Smooth muscle cell (in vitro differentiated cells): ENCODE data around the gene MYOM1. TPM values are rescaled to one million over a fixed set of nuclear protein-coding genes. Genes with fewer than 3 reads are reported as not detected.

Experiments
- DNase-seq: peaks from one replicate; lab custom pipeline; 2025; ENCODE audit not compliant: unreplicated experiment; lab: John Stamatoyannopoulos, UW
- H2AFZ ChIP-seq: fragments of 200-600 bp; sonication (generic); 2 replicates; pipeline ENCODE4 v1.6.0; 2016; ENCODE audit warnings: antibody characterized with exemption, low read depth, mild to moderate bottlenecking
- H3F3A ChIP-seq: fragments of 200-600 bp; sonication (generic); 2 replicates; pipeline ENCODE4 v1.6.0; 2017; ENCODE audit warnings: antibody characterized with exemption, low read depth
- H3K27ac ChIP-seq: fragments of 200-600 bp; sonication (generic); 2 replicates; pipeline ENCODE4 v1.5.1; 2016; ENCODE audit warnings: low read depth, mild to moderate bottlenecking
- H3K27me3 ChIP-seq: fragments of 200-600 bp; sonication (generic); 2 replicates; pipeline ENCODE4 v1.6.1; 2016; ENCODE audit warnings: low read depth, mild to moderate bottlenecking
- H3K36me3 ChIP-seq: fragments of 200-600 bp; sonication (generic); 2 replicates; pipeline ENCODE4 v1.5.1; 2016; ENCODE audit warnings: low read depth
- H3K4me1 ChIP-seq: fragments of 200-600 bp; sonication (generic); 2 replicates; pipeline ENCODE4 v1.5.1; 2016; ENCODE audit warnings: low read depth
- H3K4me2 ChIP-seq: fragments of 200-600 bp; sonication (generic); 2 replicates; pipeline ENCODE4 v1.6.0; 2016; ENCODE audit warnings: mild to moderate bottlenecking
- H3K4me3 ChIP-seq: fragments of 200-600 bp; sonication (generic); 2 replicates; pipeline ENCODE4 v1.5.1; 2016; ENCODE audit warnings: mild to moderate bottlenecking
- H3K79me2 ChIP-seq: fragments of 200-600 bp; sonication (generic); 2 replicates; pipeline ENCODE4 v1.6.0; 2016; ENCODE audit warnings: low read depth, mild to moderate bottlenecking
- H3K9ac ChIP-seq: fragments of 200-600 bp; sonication (generic); 2 replicates; pipeline ENCODE4 v1.6.0; 2016; ENCODE audit warnings: low read depth
- H3K9me3 ChIP-seq: fragments of 200-600 bp; sonication (generic); replicated peaks from 2 replicates; pipeline ENCODE4 v1.5.1; 2016; ENCODE audit warnings: low read depth
- H4K20me1 ChIP-seq: fragments of 200-600 bp; sonication (generic); 2 replicates; pipeline ENCODE4 v1.6.0; 2016; ENCODE audit warnings: low read depth
- CTCF ChIP-seq: fragments of 200-600 bp; sonication (generic); IDR thresholded peaks from 2 replicates; pipeline ENCODE4 v1.5.1; 2017; ENCODE audit warnings: borderline replicate concordance, mild to moderate bottlenecking, antibody characterized with exemption; ENCODE audit not compliant: insufficient read depth, poor library complexity, severe bottlenecking
- WGBS: methylation state at CpG from one replicate; pipeline ENCODE4 v1.1.7; 2016; ENCODE audit warnings: low lambda C conversion rate; 5-methylcytosine and 5-hydroxymethylcytosine counted together
- polyA plus RNA-seq: library from polyadenylated mRNA; unstranded; fragments of >200 nt; fragmentation: Nextera tagmentation; extraction: Ambion mirVana; gene quantifications from 2 replicates; pipeline ENCODE4 v1.2.1, GENCODE V29; 2016
- total RNA-seq: library from RNA; depleted of rRNA; stranded (reverse); fragments of >200 nt; gene quantifications from 2 replicates; pipeline ENCODE4 v1.2.3, GENCODE V29; 2014

Gene MYOM1
- total and polyA plus RNA-seq, 2 experiments from 2014 or later: 0.40 to 0.87 TPM

- Histone ChIP-seq H3K4me1 (no peaks in the 10 kb centered on the region), H2AFZ (peak overlapping the region; percentile 3), H3K27ac (no peak overlapping the region), H3K4me2 (peak overlapping the region; percentile 26), H4K20me1 (no peaks in the 10 kb centered on the region), H3K9me3 (no peaks in the 10 kb centered on the region), H3K4me3 (no peak overlapping the region), H3F3A (no peaks in the 10 kb centered on the region), H3K79me2 (no peaks in the 10 kb centered on the region), H3K9ac (no peak overlapping the region), H3K27me3 (no peaks in the 10 kb centered on the region), H3K36me3 (no peaks in the 10 kb centered on the region)
- peak; percentile 86 for TF ChIP-seq CTCF
- peak; percentile 26 for DNase-seq
- 29% methylated on average over 16 of the region's 16 CpGs for WGBS
Measured at GRCh38 chr18:3129053-3129864, 90.5 kb downstream of the MYOM1 start.

GRCh38 chr18:3126457-3127097 is 93.2 kb downstream of the MYOM1 start:
- Histone ChIP-seq H3K4me2 (no peak overlapping the region), H3F3A (no peaks in the 10 kb centered on the region), H3K36me3 (no peaks in the 10 kb centered on the region), H3K4me1 (no peaks in the 10 kb centered on the region), H3K27me3 (no peaks in the 10 kb centered on the region), H2AFZ (no peak overlapping the region), H3K27ac (no peak overlapping the region), H3K9ac (no peak overlapping the region), H3K79me2 (no peaks in the 10 kb centered on the region), H4K20me1 (no peaks in the 10 kb centered on the region), H3K9me3 (no peaks in the 10 kb centered on the region), H3K4me3 (no peak overlapping the region)
- TF ChIP-seq CTCF: no peak
- WGBS: 93% methylated on average over 9 of the region's 9 CpGs
- no peak for DNase-seq

GRCh38 chr18:3124822-3125221 is 94.9 kb downstream of the MYOM1 start:
- Histone ChIP-seq H3K9ac (no peak overlapping the region), H3K27me3 (no peaks in the 10 kb centered on the region), H3K9me3 (no peaks in the 10 kb centered on the region), H3K4me3 (no peak overlapping the region), H3K4me2 (no peak overlapping the region), H3F3A (no peaks in the 10 kb centered on the region), H2AFZ (no peak overlapping the region), H4K20me1 (no peaks in the 10 kb centered on the region), H3K36me3 (no peaks in the 10 kb centered on the region), H3K79me2 (no peaks in the 10 kb centered on the region), H3K4me1 (no peaks in the 10 kb centered on the region), H3K27ac (no peak overlapping the region)
- 100% methylated on average over 1 of the region's 1 CpG for WGBS
- no peak for DNase-seq
- no peak for TF ChIP-seq CTCF

- Histone ChIP-seq H4K20me1 (no peaks in the 10 kb centered on the region), H3K27me3 (no peaks in the 10 kb centered on the region), H3K36me3 (no peaks in the 10 kb centered on the region), H3K9ac (no peak overlapping the region), H3F3A (no peaks in the 10 kb centered on the region), H3K79me2 (no peaks in the 10 kb centered on the region), H3K4me3 (no peak overlapping the region), H3K9me3 (no peaks in the 10 kb centered on the region), H3K4me1 (no peaks in the 10 kb centered on the region), H2AFZ (no peak overlapping the region), H3K27ac (no peak overlapping the region), H3K4me2 (no peak overlapping the region)
- DNase-seq: no peak
- WGBS: 95% methylated on average over 5 of the region's 5 CpGs
- no peak for TF ChIP-seq CTCF
Measured at GRCh38 chr18:3122851-3123250, 96.9 kb downstream of the MYOM1 start.
